GM06990 (cell line): ENCODE results near the gene SMIM20.

ENCODE experiments used
- DNase-seq: peaks from one replicate; pipeline ENCODE4 v3.0.0-alpha.2; 2011; ENCODE audit not compliant: insufficient read length; ENCODE audit errors: extremely low read depth
- H3K27me3 ChIP-seq: replicated peaks from 2 replicates; pipeline ENCODE4 v1.6.0; 2011; ENCODE audit warnings: low read length; ENCODE audit not compliant: control insufficient read depth, insufficient read depth
- H3K36me3 ChIP-seq: 2 replicates; pipeline ENCODE4 v1.5.1; 2011; ENCODE audit warnings: low read length; ENCODE audit not compliant: control insufficient read depth, insufficient read depth
- H3K4me3 ChIP-seq: replicated peaks from 2 replicates; pipeline ENCODE4 v1.5.1; 2011; ENCODE audit warnings: low read depth, mild to moderate bottlenecking, control low read depth, low read length
- TF ChIP-seq, protein P1 (sequence below): IDR thresholded peaks from 2 replicates; pipeline ENCODE4 v1.5.1; 2011; ENCODE audit warnings: low read length, control low read depth, mild to moderate bottlenecking, inconsistent platforms; ENCODE audit not compliant: insufficient read depth, poor library complexity, severe bottlenecking

Gene SMIM20

GRCh38 chr4:25879991-25880651 lies 33.9 kb upstream of the SMIM20 start:
- Histone ChIP-seq H3K27me3 (no peaks in the 10 kb centered on the region), H3K36me3 (no peaks in the 10 kb centered on the region), H3K4me3 (no peak overlapping the region)
- DNase-seq: no peak
- TF ChIP-seq, protein P1, sequence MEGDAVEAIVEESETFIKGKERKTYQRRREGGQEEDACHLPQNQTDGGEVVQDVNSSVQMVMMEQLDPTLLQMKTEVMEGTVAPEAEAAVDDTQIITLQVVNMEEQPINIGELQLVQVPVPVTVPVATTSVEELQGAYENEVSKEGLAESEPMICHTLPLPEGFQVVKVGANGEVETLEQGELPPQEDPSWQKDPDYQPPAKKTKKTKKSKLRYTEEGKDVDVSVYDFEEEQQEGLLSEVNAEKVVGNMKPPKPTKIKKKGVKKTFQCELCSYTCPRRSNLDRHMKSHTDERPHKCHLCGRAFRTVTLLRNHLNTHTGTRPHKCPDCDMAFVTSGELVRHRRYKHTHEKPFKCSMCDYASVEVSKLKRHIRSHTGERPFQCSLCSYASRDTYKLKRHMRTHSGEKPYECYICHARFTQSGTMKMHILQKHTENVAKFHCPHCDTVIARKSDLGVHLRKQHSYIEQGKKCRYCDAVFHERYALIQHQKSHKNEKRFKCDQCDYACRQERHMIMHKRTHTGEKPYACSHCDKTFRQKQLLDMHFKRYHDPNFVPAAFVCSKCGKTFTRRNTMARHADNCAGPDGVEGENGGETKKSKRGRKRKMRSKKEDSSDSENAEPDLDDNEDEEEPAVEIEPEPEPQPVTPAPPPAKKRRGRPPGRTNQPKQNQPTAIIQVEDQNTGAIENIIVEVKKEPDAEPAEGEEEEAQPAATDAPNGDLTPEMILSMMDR: no peak

GRCh38 chr4:25881193-25881592 lies 32.8 kb upstream of the SMIM20 start:
- Histone ChIP-seq H3K4me3 (no peak overlapping the region), H3K36me3 (no peaks in the 10 kb centered on the region), H3K27me3 (no peaks in the 10 kb centered on the region)
- TF ChIP-seq, protein P1: no peak
- DNase-seq: no peak

DNA sequence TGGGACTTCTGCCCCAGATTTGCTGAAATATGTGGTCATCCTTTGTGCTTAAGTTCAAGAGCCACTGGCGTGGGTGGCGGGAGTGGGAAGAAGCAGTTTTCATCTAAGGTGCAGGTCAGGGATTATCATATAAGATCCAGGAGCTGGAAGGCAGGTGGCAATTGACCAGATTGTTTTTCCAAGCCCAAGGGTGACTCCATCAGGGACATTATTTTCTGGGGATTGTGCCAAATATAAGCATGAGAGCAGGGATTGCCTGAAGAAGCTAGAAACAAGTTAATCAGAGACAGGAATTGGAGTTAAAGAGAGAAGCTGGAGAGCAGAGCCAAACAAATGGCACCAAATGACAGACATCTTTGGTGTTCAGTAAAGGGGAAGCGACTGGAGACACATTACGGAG lies 31.8 kb upstream of the SMIM20 start:
- H3K27me3 ChIP-seq: no peaks in the 10 kb centered on the region
- TF ChIP-seq, protein P1: no peak
- no peak for DNase-seq
- no peak overlapping the region for H3K4me3 ChIP-seq
- H3K36me3 ChIP-seq: no peaks in the 10 kb centered on the region

DNA sequence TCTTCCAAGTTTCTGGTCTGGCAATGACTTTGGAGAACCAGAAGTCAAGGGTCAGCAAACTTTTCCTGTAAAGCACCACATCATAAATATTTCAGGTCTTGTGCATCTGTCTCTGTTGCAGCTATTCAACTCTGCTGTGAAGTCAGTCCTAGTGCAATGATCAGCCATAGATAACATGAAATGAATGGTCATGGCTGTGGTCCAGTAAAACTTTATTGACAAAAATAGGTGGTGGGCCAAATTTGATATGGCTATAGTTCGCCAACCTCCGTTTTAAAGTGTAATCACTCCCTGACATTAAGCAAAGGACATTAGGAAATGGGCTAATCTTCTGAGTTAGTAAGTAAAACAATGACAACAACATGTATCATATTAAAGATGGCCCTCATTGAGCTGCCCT lies 30.5 kb upstream of the SMIM20 start:
- Histone ChIP-seq H3K36me3 (no peaks in the 10 kb centered on the region), H3K4me3 (no peak overlapping the region), H3K27me3 (no peaks in the 10 kb centered on the region)
- TF ChIP-seq, protein P1: no peak
- DNase-seq: no peak

DNA sequence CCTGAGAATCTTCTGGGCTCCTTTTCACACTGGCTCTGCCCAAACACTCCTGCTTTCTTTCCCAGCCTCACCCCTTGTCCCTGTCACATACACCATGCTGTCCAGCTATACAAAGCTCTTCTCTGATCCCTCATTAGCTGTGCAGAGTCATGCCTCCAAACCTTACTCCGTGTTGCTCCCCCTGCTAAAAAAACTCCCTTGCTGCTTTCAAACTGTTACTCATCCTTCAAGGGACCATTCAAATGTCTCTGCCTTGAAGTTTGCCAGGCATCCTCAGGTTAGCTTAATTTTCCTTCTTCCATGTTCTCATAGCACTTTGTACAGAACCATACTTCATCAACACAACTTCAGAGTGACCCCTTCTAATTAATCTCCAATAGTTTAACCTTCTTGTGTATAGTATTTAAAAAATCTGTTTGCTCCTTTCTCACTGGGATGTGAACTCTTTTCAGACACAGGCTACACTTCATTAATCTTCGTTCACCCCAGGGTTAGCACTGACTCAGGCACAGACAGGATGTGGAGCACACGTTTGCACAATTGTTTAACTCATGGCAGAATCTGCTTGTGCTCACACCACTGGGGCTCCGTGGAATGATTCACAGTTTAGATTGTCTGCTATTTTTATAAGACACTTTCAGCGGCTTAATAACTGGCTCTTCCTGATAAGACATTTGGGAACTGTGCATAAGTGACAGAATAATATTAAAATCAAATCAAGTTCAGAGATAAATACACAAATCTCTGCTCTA lies 29.8 kb upstream of the SMIM20 start:
- DNase-seq: no peak
- Histone ChIP-seq H3K27me3 (no peaks in the 10 kb centered on the region), H3K36me3 (no peaks in the 10 kb centered on the region), H3K4me3 (no peak overlapping the region)
- TF ChIP-seq, protein P1: no peak
